Suprapubic skin (tissue), 4 donors: ENCODE results near the gene ELAVL2.

Source experiments
- EP300 ChIP-seq: sonication (generic); formaldehyde crosslinking; IDR thresholded peaks from one replicate; pipeline ENCODE4 v1.6.1; 2017; ENCODE audit warnings: antibody characterized with exemption
- POLR2A ChIP-seq, 2 donors: fragments of 450-650 bp; IDR thresholded peaks; one replicate each; pipeline ENCODE4 v1.6.1; 2017; ENCODE audit warnings: antibody characterized with exemption in 2 of 2, mild to moderate bottlenecking in 2 of 2, moderate library complexity in 2 of 2
- POLR2AphosphoS5 ChIP-seq, 3 donors: sonication (generic); formaldehyde crosslinking; IDR thresholded peaks; one replicate each; pipeline ENCODE4 v1.6.1; 2017; ENCODE audit warnings: antibody characterized with exemption in 3 of 3
- TF ChIP-seq, protein P1 (sequence below), 2 donors: fragments of 200-600 bp in 1 of 2; fragments of 450-650 bp in 1 of 2; sonication (generic) in 1 of 2; IDR thresholded peaks; one replicate each; pipeline ENCODE4 v1.5.1; 2016 to 2019; ENCODE audit warnings: antibody characterized with exemption in 2 of 2, mild to moderate bottlenecking in 1 of 2, moderate library complexity in 1 of 2

DNA sequence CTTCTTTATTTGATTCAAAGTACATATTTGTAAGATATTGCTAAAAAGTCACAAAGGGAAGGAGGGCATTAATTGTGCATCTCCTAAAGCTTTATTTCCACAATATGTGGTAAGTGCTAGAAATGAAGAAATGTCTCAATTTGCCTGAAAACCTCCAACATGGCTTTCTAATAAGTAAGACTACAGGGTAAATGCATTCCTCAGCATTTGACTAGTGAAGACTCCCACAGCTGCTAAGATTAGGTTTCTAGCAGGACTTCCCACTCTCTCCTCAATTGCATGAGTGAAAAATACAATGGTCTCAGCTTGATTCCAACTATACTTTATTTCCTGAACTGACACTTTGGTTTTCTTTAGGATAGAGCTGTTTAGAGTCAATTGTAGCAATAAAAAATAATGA is 162.1 kb downstream of the ELAVL2 start:
- TF ChIP-seq, protein P1, sequence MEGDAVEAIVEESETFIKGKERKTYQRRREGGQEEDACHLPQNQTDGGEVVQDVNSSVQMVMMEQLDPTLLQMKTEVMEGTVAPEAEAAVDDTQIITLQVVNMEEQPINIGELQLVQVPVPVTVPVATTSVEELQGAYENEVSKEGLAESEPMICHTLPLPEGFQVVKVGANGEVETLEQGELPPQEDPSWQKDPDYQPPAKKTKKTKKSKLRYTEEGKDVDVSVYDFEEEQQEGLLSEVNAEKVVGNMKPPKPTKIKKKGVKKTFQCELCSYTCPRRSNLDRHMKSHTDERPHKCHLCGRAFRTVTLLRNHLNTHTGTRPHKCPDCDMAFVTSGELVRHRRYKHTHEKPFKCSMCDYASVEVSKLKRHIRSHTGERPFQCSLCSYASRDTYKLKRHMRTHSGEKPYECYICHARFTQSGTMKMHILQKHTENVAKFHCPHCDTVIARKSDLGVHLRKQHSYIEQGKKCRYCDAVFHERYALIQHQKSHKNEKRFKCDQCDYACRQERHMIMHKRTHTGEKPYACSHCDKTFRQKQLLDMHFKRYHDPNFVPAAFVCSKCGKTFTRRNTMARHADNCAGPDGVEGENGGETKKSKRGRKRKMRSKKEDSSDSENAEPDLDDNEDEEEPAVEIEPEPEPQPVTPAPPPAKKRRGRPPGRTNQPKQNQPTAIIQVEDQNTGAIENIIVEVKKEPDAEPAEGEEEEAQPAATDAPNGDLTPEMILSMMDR (IDR thresholded peaks at IDR 0.05) = no peak
- TF ChIP-seq POLR2A (IDR thresholded peaks at IDR 0.05) (no peak), POLR2AphosphoS5 (IDR thresholded peaks at IDR 0.05) (no peak), EP300 (no peak)
